Omental fat pad (tissue), 4 donors: ENCODE measurements around the gene SEPTIN10. TPM values are rescaled to one million over a fixed set of nuclear protein-coding genes. Genes with fewer than 3 reads are reported as not detected.

Experiments used
- ATAC-seq: fragments of 150-250 bp; one replicate; pipeline ENCODE4 v1.9.1; 2016; ENCODE audit warnings: mild to moderate bottlenecking, moderate library complexity; ENCODE audit not compliant: low FRiP score
- DNase-seq: peaks from one replicate; pipeline ENCODE4 v3.0.0-alpha.2; 2019; ENCODE audit warnings: low spot score
- total RNA-seq, 4 donors: library from RNA; depleted of rRNA; stranded (reverse); fragments of >200 nt; gene quantifications; one replicate each; pipeline ENCODE4 v1.1.0, GENCODE V29; 2016
- TF ChIP-seq, protein P1 (sequence below), 3 donors: fragments of 450-650 bp; IDR thresholded peaks; one replicate each; pipeline ENCODE4 v1.5.1; 2016 to 2017; ENCODE audit warnings: antibody characterized with exemption in 3 of 3, mild to moderate bottlenecking in 3 of 3, moderate library complexity in 2 of 3

The SEPTIN10 gene
- total RNA-seq, 4 donors from 2014 or later: 55.0 to 116 (median 75.1) TPM

DNA sequence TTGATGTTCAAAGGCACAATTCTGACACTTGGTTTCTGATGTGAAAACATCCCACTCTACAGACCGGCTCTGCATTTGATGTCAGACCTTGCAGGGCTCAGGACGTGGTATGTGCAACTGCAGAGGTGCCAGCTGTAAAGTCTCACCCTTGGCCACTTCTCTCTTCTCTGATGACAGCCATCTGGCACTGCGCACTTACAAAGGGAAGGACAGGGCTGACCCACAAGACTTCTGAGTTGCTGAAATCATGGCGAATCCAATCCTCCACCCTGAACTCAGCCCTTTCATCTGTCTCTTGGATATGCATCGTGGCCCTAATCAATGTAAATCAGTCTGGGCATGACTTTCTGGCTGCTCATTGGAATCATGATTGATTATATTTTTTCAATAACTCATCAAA is 82.5 kb downstream of the SEPTIN10 start:
- DNase-seq (no peak), ATAC-seq (no peak)
- TF ChIP-seq, protein P1, sequence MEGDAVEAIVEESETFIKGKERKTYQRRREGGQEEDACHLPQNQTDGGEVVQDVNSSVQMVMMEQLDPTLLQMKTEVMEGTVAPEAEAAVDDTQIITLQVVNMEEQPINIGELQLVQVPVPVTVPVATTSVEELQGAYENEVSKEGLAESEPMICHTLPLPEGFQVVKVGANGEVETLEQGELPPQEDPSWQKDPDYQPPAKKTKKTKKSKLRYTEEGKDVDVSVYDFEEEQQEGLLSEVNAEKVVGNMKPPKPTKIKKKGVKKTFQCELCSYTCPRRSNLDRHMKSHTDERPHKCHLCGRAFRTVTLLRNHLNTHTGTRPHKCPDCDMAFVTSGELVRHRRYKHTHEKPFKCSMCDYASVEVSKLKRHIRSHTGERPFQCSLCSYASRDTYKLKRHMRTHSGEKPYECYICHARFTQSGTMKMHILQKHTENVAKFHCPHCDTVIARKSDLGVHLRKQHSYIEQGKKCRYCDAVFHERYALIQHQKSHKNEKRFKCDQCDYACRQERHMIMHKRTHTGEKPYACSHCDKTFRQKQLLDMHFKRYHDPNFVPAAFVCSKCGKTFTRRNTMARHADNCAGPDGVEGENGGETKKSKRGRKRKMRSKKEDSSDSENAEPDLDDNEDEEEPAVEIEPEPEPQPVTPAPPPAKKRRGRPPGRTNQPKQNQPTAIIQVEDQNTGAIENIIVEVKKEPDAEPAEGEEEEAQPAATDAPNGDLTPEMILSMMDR (IDR thresholded peaks at IDR 0.05): no peak

DNA sequence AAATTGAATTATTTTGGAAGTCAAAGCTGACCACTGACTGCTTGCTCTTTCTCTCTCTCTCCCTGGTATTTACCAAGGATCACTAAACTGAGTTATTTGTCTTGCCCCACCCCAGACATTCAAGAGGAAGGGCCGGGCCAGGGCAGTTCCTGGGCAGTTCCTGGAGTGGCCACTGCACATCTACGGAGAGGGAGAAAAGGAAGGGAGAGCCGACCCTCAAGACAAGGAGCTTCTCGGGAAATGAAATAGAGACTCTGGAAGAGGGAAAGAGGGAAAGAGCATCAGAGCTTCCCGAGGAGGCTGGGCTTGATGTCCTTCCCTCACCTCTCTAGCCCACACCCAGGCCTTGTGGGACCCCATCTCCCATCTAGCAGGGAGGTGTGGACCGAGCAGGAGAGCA is 83.1 kb downstream of the SEPTIN10 start:
- DNase-seq (no peak), ATAC-seq (no peak)
- TF ChIP-seq, protein P1 (IDR thresholded peaks at IDR 0.05): no peak

DNA sequence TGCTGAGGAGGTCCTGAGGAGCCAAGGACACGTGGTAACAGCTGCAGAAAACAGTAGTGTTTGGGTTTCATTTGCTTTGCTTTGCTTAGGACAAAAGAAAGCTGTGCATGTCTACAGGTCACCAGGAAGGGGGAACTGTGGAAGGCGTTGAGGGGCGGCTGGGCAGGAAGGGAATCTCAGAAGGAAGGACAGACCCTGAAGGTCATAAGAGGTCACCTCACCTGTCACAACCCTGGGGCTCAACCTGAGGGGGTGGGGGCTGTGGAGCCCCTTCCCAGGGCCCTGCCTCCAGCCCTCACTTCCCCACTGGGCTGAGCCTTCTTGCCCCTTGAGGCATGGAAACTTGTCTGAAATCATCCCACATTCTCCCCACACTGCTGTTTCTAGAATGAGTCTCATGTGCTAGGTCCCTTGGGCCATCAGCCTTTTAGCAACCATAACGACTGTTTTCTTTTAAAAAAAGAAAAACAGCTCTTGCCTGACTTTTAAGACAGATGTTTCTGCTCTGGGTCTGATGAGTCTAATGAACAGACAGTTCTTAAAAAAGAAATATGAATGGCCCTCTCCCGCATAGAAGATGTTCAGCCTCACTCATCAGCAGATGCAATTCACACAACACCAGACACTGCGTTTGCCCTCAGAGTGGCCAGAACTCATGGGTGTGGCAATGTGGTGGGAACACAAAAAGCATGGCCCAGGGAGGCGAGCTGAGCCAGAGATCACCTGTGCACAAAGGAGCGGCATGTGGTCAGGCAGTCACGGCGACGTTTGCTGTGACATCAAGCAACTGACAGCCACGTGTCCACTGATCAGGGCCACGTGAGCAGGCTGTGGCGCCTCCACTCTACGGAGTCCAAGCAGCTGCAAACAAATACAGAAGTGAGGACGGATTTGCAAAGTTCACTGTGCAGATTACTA is 84.0 kb downstream of the SEPTIN10 start:
- TF ChIP-seq, protein P1 (IDR thresholded peaks at IDR 0.05): no peak
- no peak for DNase-seq
- ATAC-seq: no peak

DNA sequence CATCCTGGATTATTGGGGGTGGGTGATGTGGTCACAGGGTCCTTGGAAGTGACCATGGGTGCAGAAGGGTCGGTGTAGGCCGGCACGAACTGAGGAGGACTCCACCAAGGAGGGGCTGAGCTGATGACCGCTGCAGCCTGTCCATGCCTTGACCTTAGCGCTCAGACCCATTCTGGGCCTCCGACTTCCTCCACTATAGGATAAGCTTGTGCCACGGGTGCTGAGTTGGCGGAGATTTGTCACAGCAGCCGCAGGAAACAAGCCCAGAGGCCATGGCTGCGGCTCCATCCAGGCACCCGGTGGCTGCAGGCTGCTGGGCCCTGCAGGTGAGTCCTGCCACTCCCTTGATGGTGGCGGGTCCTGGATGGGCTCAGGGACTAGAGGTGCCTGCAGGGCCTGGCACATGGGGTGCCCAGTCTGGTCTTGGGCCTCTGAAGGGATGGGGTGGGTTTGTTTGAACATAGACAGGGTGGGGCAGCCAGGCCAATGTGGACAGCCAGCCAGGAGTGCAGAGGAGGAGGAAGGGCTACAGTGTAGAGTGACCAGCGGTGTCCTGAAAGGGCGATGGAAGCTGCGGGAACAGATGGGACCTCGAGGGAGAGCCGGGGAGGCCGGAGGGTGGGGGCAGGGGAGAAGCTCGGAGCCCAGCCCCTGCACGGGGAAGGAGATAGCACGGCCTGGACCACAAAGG is 84.8 kb downstream of the SEPTIN10 start:
- TF ChIP-seq, protein P1 (IDR thresholded peaks at IDR 0.05): no peak
- ATAC-seq (no peak), DNase-seq (no peak)

DNA sequence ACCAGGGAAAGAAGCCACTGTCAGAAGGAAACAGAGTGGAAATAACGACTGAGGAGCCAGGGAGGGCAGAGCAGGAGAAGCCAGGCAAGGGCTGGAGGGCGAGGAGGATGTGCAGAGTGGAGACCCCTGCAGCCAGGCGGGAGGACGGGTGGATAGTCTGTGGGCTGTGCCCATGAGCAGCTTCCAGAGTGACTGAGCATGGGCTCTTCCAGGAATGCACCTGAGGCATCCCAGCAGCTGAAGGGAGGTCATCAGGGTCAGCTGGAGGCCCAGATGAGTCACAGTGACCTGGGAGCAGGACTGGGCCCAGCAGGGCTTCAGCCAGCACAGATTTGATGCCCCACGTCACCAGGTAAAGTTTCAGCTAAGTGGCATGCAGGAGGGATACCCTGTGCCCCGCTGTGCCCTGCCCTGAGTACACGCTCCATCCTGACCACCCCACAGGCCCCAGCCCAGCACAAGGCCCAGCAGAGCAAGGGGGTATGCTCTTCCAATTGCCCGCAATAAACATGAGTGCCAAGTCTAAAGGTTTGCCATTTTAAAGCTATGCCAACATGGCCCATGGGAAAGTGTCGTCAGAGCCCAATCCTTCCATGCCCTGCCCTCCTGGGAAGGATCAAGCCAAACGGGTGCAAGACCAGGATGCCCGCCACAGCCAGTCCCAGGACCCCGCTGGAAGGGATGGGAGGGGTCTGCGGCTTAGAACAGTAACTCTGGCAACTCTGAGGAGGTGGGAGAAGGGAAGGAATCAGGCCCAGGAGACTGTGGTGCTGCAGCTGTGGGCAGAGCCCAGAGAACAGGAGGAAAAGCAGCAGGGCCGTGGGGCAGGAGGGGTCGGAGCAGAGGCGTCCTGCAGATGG is 85.7 kb downstream of the SEPTIN10 start:
- TF ChIP-seq, protein P1 (IDR thresholded peaks at IDR 0.05): no peak
- no peak for ATAC-seq
- DNase-seq: no peak

DNA sequence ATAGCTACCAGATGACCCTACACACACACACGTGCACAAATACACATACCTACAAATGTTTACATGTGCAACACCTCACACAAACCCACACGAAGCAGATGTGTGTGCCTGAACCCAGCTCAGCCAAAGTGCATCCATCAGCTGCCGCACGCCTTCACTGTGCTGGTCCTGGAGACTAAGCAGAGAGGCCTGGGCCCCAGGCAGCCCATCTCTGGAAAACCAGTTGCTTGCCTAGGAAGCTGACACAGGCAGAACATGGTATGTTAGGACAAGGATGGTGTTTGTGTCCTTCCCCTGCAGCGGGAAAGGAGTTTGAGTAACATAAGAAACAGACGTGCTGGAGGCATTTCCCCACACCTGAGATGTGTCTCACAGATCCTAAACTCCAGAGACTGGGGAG is 86.7 kb downstream of the SEPTIN10 start:
- DNase-seq: no peak
- no peak for ATAC-seq
- TF ChIP-seq, protein P1 (IDR thresholded peaks at IDR 0.05): no peak
